ENCODE measurements around the gene LRRK1. TPM values are rescaled to one million over a fixed set of nuclear protein-coding genes. Genes with fewer than 3 reads are reported as not detected.

Gene LRRK1
- total RNA-seq, 4 donors from 2014 or later = 14.1 to 31.5 (median 16.8) TPM

DNA sequence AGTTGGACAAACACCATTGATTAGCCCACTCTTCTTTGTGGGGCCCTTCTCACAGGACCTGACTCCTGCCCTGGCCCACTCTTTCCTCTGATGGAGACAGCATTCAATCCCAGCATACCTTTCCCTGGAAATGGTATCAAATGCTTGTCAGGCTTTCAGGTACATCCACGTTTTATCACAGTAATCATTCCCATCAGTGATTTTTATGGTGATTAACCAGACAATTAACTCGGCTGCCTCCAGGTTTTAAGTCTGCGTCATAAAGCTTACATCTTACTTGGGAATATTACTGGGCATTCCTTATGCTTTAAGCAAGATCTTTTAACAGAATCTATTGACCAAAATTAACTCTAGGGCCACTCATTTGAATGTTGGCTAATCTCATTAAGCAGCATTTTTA, 33.4 kb downstream of the LRRK1 start:
- Histone ChIP-seq H3K4me1 (no peaks in the 10 kb centered on the region), H3K4me3 (no peak overlapping the region), H3K9me3 (no peaks in the 10 kb centered on the region), H3K36me3 (no peaks in the 10 kb centered on the region), H3K27ac (no peak overlapping the region), H3K27me3 (no peaks in the 10 kb centered on the region)
- 71 to 84% methylated on average over 3 of the region's 3 CpGs for WGBS, 2 donors
- TF ChIP-seq, protein P1, sequence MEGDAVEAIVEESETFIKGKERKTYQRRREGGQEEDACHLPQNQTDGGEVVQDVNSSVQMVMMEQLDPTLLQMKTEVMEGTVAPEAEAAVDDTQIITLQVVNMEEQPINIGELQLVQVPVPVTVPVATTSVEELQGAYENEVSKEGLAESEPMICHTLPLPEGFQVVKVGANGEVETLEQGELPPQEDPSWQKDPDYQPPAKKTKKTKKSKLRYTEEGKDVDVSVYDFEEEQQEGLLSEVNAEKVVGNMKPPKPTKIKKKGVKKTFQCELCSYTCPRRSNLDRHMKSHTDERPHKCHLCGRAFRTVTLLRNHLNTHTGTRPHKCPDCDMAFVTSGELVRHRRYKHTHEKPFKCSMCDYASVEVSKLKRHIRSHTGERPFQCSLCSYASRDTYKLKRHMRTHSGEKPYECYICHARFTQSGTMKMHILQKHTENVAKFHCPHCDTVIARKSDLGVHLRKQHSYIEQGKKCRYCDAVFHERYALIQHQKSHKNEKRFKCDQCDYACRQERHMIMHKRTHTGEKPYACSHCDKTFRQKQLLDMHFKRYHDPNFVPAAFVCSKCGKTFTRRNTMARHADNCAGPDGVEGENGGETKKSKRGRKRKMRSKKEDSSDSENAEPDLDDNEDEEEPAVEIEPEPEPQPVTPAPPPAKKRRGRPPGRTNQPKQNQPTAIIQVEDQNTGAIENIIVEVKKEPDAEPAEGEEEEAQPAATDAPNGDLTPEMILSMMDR (IDR thresholded peaks at IDR 0.05) = no peak
- TF ChIP-seq POLR2A (IDR thresholded peaks at IDR 0.05) (no peak), EP300 (IDR thresholded peaks at IDR 0.05) (no peak)
- DNase-seq (ENCODE audit: low spot score in 2 of 2) = no peak

DNA sequence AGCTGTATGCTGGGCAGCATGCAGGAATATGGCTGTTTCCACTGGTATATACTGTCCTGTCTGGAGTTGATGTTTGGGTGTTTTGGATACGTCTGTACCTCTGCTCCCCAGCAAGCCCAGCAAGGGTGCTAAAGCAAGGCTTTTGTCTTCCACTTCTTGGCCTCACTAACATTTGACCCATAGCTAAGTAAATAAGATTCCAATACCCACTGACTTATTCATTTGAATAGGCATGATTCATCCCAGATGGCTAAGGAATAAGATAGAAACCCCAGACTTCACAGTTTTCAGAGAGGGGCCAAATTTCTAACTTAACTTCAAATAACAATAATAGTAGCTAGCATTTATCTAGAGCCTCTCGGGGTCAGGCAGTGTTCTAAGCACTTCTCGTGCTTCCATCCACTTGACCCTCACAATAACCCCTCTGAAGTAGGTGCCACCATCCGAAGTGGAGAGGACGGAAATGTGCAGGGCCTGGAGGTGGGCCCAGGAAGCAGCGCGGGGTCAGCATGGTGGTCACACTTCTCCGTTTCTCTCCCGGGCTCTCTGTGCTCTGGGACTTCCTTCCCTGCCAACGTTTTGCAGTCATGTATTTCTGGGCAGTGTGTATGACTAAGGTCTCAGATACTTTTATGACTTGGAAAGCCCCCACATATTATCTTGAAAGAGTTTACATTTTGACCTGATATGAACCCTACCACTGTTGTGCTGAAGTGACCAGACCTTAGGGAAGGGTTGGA, 39.3 kb downstream of the LRRK1 start:
- TF ChIP-seq EP300 (IDR thresholded peaks at IDR 0.05) = no peak
- TF ChIP-seq POLR2A (IDR thresholded peaks at IDR 0.05) = no peak
- TF ChIP-seq, protein P1 (IDR thresholded peaks at IDR 0.05) = no peak
- Histone ChIP-seq H3K9me3 (no peaks in the 10 kb centered on the region), H3K36me3 (no peaks in the 10 kb centered on the region), H3K4me3 (no peak overlapping the region), H3K27me3 (no peaks in the 10 kb centered on the region), H3K4me1 (peaks cover 0 to 15% (median 9%) of the 10 kb centered on the region in 4 donors), H3K27ac (peak overlapping the region in 1 of 4 donors; percentile 18)
- 24 to 25% methylated on average over 10 of the region's 10 CpGs for WGBS, 2 donors
- no peak for DNase-seq (ENCODE audit: low spot score in 2 of 2)

DNA sequence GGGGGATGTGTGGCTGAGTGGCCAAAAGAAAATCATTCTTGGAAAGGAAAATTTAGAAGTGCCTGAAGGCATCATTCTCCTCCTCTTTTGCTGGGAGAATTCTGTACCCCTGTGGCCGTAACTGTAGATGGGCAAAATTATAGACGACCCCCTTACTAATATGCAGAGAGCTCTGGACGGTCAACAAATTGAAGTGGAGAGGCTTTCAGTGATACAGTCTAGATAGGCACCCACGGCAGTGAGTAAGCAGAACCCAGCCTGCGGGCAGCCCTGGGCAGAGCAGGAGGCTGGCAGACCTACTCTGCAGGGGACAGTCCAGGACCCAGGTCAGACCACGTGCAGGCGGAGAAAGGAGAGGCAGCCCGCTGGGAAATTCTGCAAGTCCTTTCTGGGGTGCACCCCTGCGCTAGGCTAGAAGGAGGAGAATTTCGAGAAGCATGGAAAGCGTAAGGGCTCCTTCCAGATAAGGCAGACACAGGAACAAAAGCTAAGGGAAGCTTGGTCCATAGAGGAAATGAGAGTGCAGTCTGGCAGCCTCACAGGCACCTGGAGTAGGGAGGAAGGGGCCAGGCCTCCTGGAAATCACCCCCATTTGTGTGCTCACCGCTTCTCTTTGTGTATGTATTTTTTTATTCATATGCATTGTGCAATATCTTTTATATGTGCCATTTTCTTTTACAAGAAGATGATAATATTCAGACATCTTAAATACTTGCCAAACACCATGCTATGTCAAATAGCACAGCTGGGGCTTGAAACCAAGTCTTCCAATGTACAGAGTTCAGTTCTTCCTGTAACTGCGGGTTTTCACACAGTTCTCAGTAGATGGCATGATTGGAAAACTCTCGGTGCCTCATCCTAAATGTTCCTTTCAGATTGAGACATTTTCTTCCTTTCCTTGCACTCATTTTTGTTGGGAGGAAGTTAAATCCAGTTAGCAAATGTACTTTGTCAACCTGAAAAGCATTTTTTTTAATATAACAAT, 40.2 kb downstream of the LRRK1 start:
- Histone ChIP-seq H3K9me3 (no peaks in the 10 kb centered on the region), H3K36me3 (no peaks in the 10 kb centered on the region), H3K27ac (peak overlapping the region in 1 of 4 donors; percentile 18), H3K27me3 (no peaks in the 10 kb centered on the region), H3K4me1 (peaks cover 0 to 15% (median 9%) of the 10 kb centered on the region in 4 donors), H3K4me3 (no peak overlapping the region)
- 71 to 78% methylated on average over 14 of the region's 14 CpGs for WGBS, 2 donors
- DNase-seq (ENCODE audit: low spot score in 2 of 2) = no peak
- TF ChIP-seq POLR2A (IDR thresholded peaks at IDR 0.05) (no peak), EP300 (IDR thresholded peaks at IDR 0.05) (no peak)
- TF ChIP-seq, protein P1 (IDR thresholded peaks at IDR 0.05) = no peak

DNA sequence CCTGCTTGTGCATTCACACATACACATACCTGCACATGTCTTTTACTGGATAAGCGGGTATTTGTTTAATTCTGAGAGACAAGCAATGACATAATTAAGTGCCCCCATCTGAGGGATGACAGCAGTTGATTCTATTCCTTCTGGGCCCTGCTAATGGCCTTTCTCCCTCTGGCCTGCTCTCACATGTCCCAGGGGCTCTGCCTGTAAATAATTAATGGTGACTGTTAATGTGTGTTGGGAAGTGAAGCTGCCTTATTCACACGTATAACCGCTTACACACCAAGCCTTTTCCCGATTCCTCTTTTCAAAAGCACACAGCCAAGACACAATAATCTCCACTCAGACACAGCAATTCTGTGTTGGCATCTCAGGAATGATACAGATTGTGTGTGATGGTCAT, 47.8 kb downstream of the LRRK1 start:
- TF ChIP-seq EP300 (IDR thresholded peaks at IDR 0.05) = no peak
- TF ChIP-seq, protein P1 (IDR thresholded peaks at IDR 0.05) = no peak
- TF ChIP-seq POLR2A (IDR thresholded peaks at IDR 0.05) = no peak
- Histone ChIP-seq H3K4me1 (no peaks in the 10 kb centered on the region), H3K27ac (no peak overlapping the region), H3K27me3 (peaks cover 0 to 2% of the 10 kb centered on the region in 2 donors), H3K9me3 (no peaks in the 10 kb centered on the region), H3K4me3 (no peak overlapping the region), H3K36me3 (no peaks in the 10 kb centered on the region)
- 55 to 69% methylated on average over 4 of the region's 4 CpGs for WGBS, 2 donors
- no peak for DNase-seq (ENCODE audit: low spot score in 2 of 2)
